Neuronal stem cell (in vitro differentiated cells): Measurements from ENCODE around the gene PPP1R1B.

Experiments used
- DNase-seq: peaks from one replicate; pipeline ENCODE4 v3.0.0-alpha.2; 2013; ENCODE audit warnings: low spot score
- H2AFZ ChIP-seq: one replicate; pipeline ENCODE4 v1.6.1; 2013; ENCODE audit warnings: mild to moderate bottlenecking, low read length, inconsistent platforms
- H2AK5ac ChIP-seq: 2 replicates; pipeline ENCODE4 v1.6.1; 2013; ENCODE audit warnings: low read depth, mild to moderate bottlenecking, inconsistent platforms, low read length, moderate library complexity, mixed read lengths
- H2BK120ac ChIP-seq: 2 replicates; pipeline ENCODE4 v1.6.1; 2013; ENCODE audit warnings: low read depth, mild to moderate bottlenecking, inconsistent platforms, low read length, moderate library complexity, mixed read lengths
- H2BK12ac ChIP-seq: one replicate; pipeline ENCODE4 v1.6.1; 2013; ENCODE audit warnings: low read length, inconsistent platforms
- H2BK15ac ChIP-seq: 2 replicates; pipeline ENCODE4 v1.6.1; 2013; ENCODE audit warnings: mild to moderate bottlenecking, low read length, inconsistent platforms, mixed read lengths
- H2BK5ac ChIP-seq: one replicate; pipeline ENCODE4 v1.6.1; 2013; ENCODE audit warnings: inconsistent platforms, mild to moderate bottlenecking, low read length, moderate library complexity
- H3K14ac ChIP-seq: one replicate; pipeline ENCODE4 v1.6.1; 2013; ENCODE audit warnings: low read length, inconsistent platforms
- H3K18ac ChIP-seq: 2 replicates; pipeline ENCODE4 v1.6.1; 2013; ENCODE audit warnings: low read length, inconsistent platforms
- H3K23ac ChIP-seq: 2 replicates; pipeline ENCODE4 v1.6.1; 2013; ENCODE audit warnings: low read depth, mild to moderate bottlenecking, mixed read lengths, low read length, inconsistent platforms; ENCODE audit not compliant: poor library complexity
- H3K27ac ChIP-seq: replicated peaks from 3 replicates; pipeline ENCODE4 v1.5.1; 2013; ENCODE audit warnings: low read length, inconsistent platforms
- H3K27me3 ChIP-seq, 3 experiments: 2 replicates each; pipeline ENCODE4 v1.6.1; 2013; ENCODE audit warnings: low read length in 3 of 3, mild to moderate bottlenecking in 2 of 3, inconsistent platforms in 1 of 3, low read depth in 1 of 3, mixed read lengths in 1 of 3, moderate library complexity in 1 of 3; ENCODE audit not compliant: control insufficient read depth in 3 of 3, insufficient read depth in 3 of 3
- H3K36me3 ChIP-seq, 2 donors: replicated peaks in 1 of 2; 2 replicates each; pipeline ENCODE4 v1.6.1; 2013; ENCODE audit warnings: low read length in 2 of 2; ENCODE audit not compliant: control insufficient read depth in 2 of 2, insufficient read depth in 2 of 2
- H3K4ac ChIP-seq: 2 replicates; pipeline ENCODE4 v1.6.1; 2013; ENCODE audit warnings: inconsistent platforms, mild to moderate bottlenecking, low read length, moderate library complexity
- H3K4me1 ChIP-seq, 2 donors: 1 replicate in 1 of 2; 2 replicates in 1 of 2; pipeline ENCODE4 v1.6.1; 2013; ENCODE audit warnings: low read length in 2 of 2, low read depth in 1 of 2; ENCODE audit not compliant: control insufficient read depth in 2 of 2, insufficient read depth in 1 of 2
- H3K4me2 ChIP-seq: one replicate; pipeline ENCODE4 v1.6.1; 2013; ENCODE audit warnings: mild to moderate bottlenecking, low read length, inconsistent platforms; ENCODE audit not compliant: insufficient read depth, poor library complexity, severe bottlenecking
- H3K4me3 ChIP-seq, 2 donors: 2 replicates each; pipeline ENCODE4 v1.5.1; 2013; ENCODE audit warnings: low read length in 2 of 2, mild to moderate bottlenecking in 2 of 2, inconsistent platforms in 1 of 2, moderate library complexity in 1 of 2
- H3K79me1 ChIP-seq: one replicate; pipeline ENCODE4 v1.6.1; 2013; ENCODE audit warnings: low read depth, mild to moderate bottlenecking, inconsistent platforms, low read length, moderate library complexity
- H3K9ac ChIP-seq: one replicate; pipeline ENCODE4 v1.6.1; 2013; ENCODE audit warnings: mild to moderate bottlenecking, low read depth, low read length, inconsistent platforms; ENCODE audit not compliant: poor library complexity
- H3K9me3 ChIP-seq, 2 donors: replicated peaks in 1 of 2; 2 replicates each; pipeline versions ENCODE3 to v1.6.1; 2013; ENCODE audit warnings: low read length in 2 of 2, mild to moderate bottlenecking in 2 of 2, inconsistent platforms in 1 of 2, low read depth in 1 of 2, mixed read lengths in 1 of 2, moderate library complexity in 1 of 2; ENCODE audit not compliant: control insufficient read depth in 2 of 2, insufficient read depth in 1 of 2
- H4K8ac ChIP-seq: one replicate; pipeline ENCODE4 v1.6.1; 2013; ENCODE audit warnings: low read depth, mild to moderate bottlenecking, inconsistent platforms, low read length, moderate library complexity
- H4K91ac ChIP-seq: one replicate; pipeline ENCODE4 v1.6.1; 2013; ENCODE audit warnings: low read length, low read depth, mild to moderate bottlenecking, inconsistent platforms; ENCODE audit not compliant: poor library complexity
- WGBS, 2 donors: extraction: QIAGEN DNeasy Blood & Tissue Kit; methylation state at CpG; one replicate each; pipeline ENCODE4 v1.1.7; 2013; ENCODE audit warnings: missing lambda C conversion rate in 2 of 2, mixed read lengths in 1 of 2; ENCODE audit not compliant: insufficient read length in 2 of 2, insufficient replicate concordance in 1 of 2; ENCODE audit errors: extremely low coverage in 2 of 2; 5-methylcytosine and 5-hydroxymethylcytosine counted together

Gene PPP1R1B

DNA sequence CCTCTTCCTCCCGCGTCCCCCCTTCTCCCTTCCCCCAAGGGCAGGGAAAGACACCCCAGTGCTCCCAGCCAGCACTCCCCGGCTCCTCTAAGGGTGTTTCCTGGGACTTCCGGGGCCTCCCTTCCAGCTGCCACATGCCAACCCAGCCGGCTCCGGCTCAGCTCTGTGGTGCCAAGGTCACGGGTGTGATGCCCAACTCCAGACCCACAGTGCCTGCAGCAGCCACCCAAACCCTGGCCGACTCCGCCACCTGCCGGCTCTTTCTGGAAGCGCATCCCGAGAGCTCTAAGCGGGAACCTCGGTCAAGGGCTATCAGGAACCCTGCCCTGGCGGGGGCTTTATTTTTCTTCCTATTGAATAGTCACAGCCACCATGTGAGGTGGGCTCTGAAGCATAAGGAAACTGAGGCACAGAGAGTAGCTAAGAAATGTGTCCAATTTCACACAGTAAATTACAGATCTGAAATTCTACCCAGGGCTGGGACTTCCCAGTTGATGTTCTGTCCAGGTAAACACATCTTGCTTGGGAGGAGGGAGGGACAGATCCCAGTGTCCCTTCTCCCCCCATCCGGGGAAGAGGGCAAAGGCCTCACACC, 3.3 kb upstream of the PPP1R1B start:
- H3K79me1 ChIP-seq: no peaks in the 10 kb centered on the region
- H2BK120ac ChIP-seq: no peak overlapping the region
- no peak overlapping the region for H3K4ac ChIP-seq
- H3K9ac ChIP-seq: no peak overlapping the region
- H2BK5ac ChIP-seq: no peak overlapping the region
- H2AFZ ChIP-seq: no peak overlapping the region
- H3K4me2 ChIP-seq: no peak overlapping the region
- H4K8ac ChIP-seq: no peak overlapping the region
- peaks cover 14 to 15% of the 10 kb centered on the region in 2 donors for H3K4me1 ChIP-seq
- no peak overlapping the region for H2BK15ac ChIP-seq
- WGBS, 2 donors: no CpG with 5 or more reads among the region's 16 CpGs
- no peak overlapping the region for H3K18ac ChIP-seq
- no peaks in the 10 kb centered on the region for H3K9me3 ChIP-seq
- no peaks in the 10 kb centered on the region for H3K36me3 ChIP-seq
- H2AK5ac ChIP-seq: no peak overlapping the region
- H3K4me3 ChIP-seq: no peak overlapping the region
- H3K27ac ChIP-seq: no peak overlapping the region
- H3K27me3 ChIP-seq: peaks cover 7 to 75% (median 56%) of the 10 kb centered on the region in 3 experiments
- peak; percentile 68 for DNase-seq
- H2BK12ac ChIP-seq: no peak overlapping the region
- no peak overlapping the region for H3K23ac ChIP-seq
- H3K14ac ChIP-seq: no peak overlapping the region
- no peak overlapping the region for H4K91ac ChIP-seq

GRCh38 chr17:39624313-39624712, 2.4 kb upstream of the PPP1R1B start:
- Histone ChIP-seq H3K4me1 (peaks cover 11 to 16% of the 10 kb centered on the region in 2 donors), H3K4ac (no peak overlapping the region), H3K23ac (no peak overlapping the region), H3K4me3 (no peak overlapping the region), H3K27ac (no peak overlapping the region), H3K14ac (no peak overlapping the region), H2BK120ac (no peak overlapping the region), H4K8ac (no peak overlapping the region), H4K91ac (no peak overlapping the region), H2AK5ac (no peak overlapping the region), H2BK5ac (no peak overlapping the region), H2BK15ac (no peak overlapping the region), H3K36me3 (no peaks in the 10 kb centered on the region), H3K9ac (no peak overlapping the region), H2AFZ (no peak overlapping the region), H3K18ac (no peak overlapping the region), H3K4me2 (no peak overlapping the region), H3K27me3 (peaks cover 2 to 75% (median 51%) of the 10 kb centered on the region in 3 experiments), H2BK12ac (no peak overlapping the region), H3K79me1 (no peaks in the 10 kb centered on the region), H3K9me3 (no peaks in the 10 kb centered on the region)
- DNase-seq: no peak
- WGBS, 2 donors: no CpG with 5 or more reads among the region's 8 CpGs

- H3K79me1 ChIP-seq: no peaks in the 10 kb centered on the region
- no peak overlapping the region for H3K4ac ChIP-seq
- H4K8ac ChIP-seq: no peak overlapping the region
- no peak overlapping the region for H3K4me2 ChIP-seq
- H4K91ac ChIP-seq: no peak overlapping the region
- H3K4me1 ChIP-seq: peaks cover 11 to 16% of the 10 kb centered on the region in 2 donors
- H3K36me3 ChIP-seq: no peaks in the 10 kb centered on the region
- no peak for DNase-seq
- H3K4me3 ChIP-seq: no peak overlapping the region
- no peaks in the 10 kb centered on the region for H3K9me3 ChIP-seq
- H2BK15ac ChIP-seq: no peak overlapping the region
- H2BK120ac ChIP-seq: no peak overlapping the region
- peak overlapping the region; percentile 56 for H2AK5ac ChIP-seq
- WGBS, 2 donors: no CpG with 5 or more reads among the region's 5 CpGs
- H2AFZ ChIP-seq: no peak overlapping the region
- H2BK12ac ChIP-seq: no peak overlapping the region
- H3K14ac ChIP-seq: no peak overlapping the region
- H3K27me3 ChIP-seq: peaks cover 2 to 78% (median 48%) of the 10 kb centered on the region in 3 experiments
- H3K9ac ChIP-seq: no peak overlapping the region
- no peak overlapping the region for H2BK5ac ChIP-seq
- no peak overlapping the region for H3K23ac ChIP-seq
- no peak overlapping the region for H3K18ac ChIP-seq
- H3K27ac ChIP-seq: no peak overlapping the region
Measured at GRCh38 chr17:39625198-39625785, 1.5 kb upstream of the PPP1R1B start.

- WGBS, 2 donors: no CpG with 5 or more reads among the region's 72 CpGs
- DNase-seq: no peak
- H3K23ac ChIP-seq: peak overlapping the region; percentile 20
- H3K4me2 ChIP-seq: peak overlapping the region; percentile 89
- H3K27ac ChIP-seq: no peak overlapping the region
- peak overlapping the region; percentile 78 for H3K9ac ChIP-seq
- H3K27me3 ChIP-seq: peaks cover 2 to 81% (median 43%) of the 10 kb centered on the region in 3 experiments
- H2BK5ac ChIP-seq: no peak overlapping the region
- no peak overlapping the region for H4K91ac ChIP-seq
- peaks cover 9 to 14% of the 10 kb centered on the region in 2 donors for H3K4me1 ChIP-seq
- no peak overlapping the region for H4K8ac ChIP-seq
- no peaks in the 10 kb centered on the region for H3K79me1 ChIP-seq
- H2AFZ ChIP-seq: peak overlapping the region; percentile 84
- peak overlapping the region; percentile 42 for H2BK15ac ChIP-seq
- peak overlapping the region; percentile 40 to 77 for H3K4me3 ChIP-seq
- peak overlapping the region; percentile 10 for H2BK12ac ChIP-seq
- no peaks in the 10 kb centered on the region for H3K9me3 ChIP-seq
- peak overlapping the region; percentile 56 for H2AK5ac ChIP-seq
- peak overlapping the region; percentile 31 for H3K14ac ChIP-seq
- no peaks in the 10 kb centered on the region for H3K36me3 ChIP-seq
- H3K18ac ChIP-seq: peak overlapping the region; percentile 63
- H3K4ac ChIP-seq: no peak overlapping the region
- H2BK120ac ChIP-seq: no peak overlapping the region
Measured at GRCh38 chr17:39627047-39627711, 427 bp downstream of the PPP1R1B start.
